Smooth muscle cell (in vitro differentiated cells): Measurements from ENCODE around the gene ARHGAP6. TPM values are rescaled to one million over a fixed set of nuclear protein-coding genes. Genes with fewer than 3 reads are reported as not detected.

Experiments
- DNase-seq: peaks from one replicate; lab custom pipeline; 2025; ENCODE audit not compliant: unreplicated experiment; lab: John Stamatoyannopoulos, UW
- H2AFZ ChIP-seq: fragments of 200-600 bp; sonication (generic); 2 replicates; pipeline ENCODE4 v1.6.0; 2016; ENCODE audit warnings: antibody characterized with exemption, low read depth, mild to moderate bottlenecking
- H3F3A ChIP-seq: fragments of 200-600 bp; sonication (generic); 2 replicates; pipeline ENCODE4 v1.6.0; 2017; ENCODE audit warnings: antibody characterized with exemption, low read depth
- H3K27ac ChIP-seq: fragments of 200-600 bp; sonication (generic); 2 replicates; pipeline ENCODE4 v1.5.1; 2016; ENCODE audit warnings: low read depth, mild to moderate bottlenecking
- H3K27me3 ChIP-seq: fragments of 200-600 bp; sonication (generic); 2 replicates; pipeline ENCODE4 v1.6.1; 2016; ENCODE audit warnings: low read depth, mild to moderate bottlenecking
- H3K36me3 ChIP-seq: fragments of 200-600 bp; sonication (generic); 2 replicates; pipeline ENCODE4 v1.5.1; 2016; ENCODE audit warnings: low read depth
- H3K4me1 ChIP-seq: fragments of 200-600 bp; sonication (generic); 2 replicates; pipeline ENCODE4 v1.5.1; 2016; ENCODE audit warnings: low read depth
- H3K4me2 ChIP-seq: fragments of 200-600 bp; sonication (generic); 2 replicates; pipeline ENCODE4 v1.6.0; 2016; ENCODE audit warnings: mild to moderate bottlenecking
- H3K4me3 ChIP-seq: fragments of 200-600 bp; sonication (generic); 2 replicates; pipeline ENCODE4 v1.5.1; 2016; ENCODE audit warnings: mild to moderate bottlenecking
- H3K79me2 ChIP-seq: fragments of 200-600 bp; sonication (generic); 2 replicates; pipeline ENCODE4 v1.6.0; 2016; ENCODE audit warnings: low read depth, mild to moderate bottlenecking
- H3K9ac ChIP-seq: fragments of 200-600 bp; sonication (generic); 2 replicates; pipeline ENCODE4 v1.6.0; 2016; ENCODE audit warnings: low read depth
- H3K9me3 ChIP-seq: fragments of 200-600 bp; sonication (generic); replicated peaks from 2 replicates; pipeline ENCODE4 v1.5.1; 2016; ENCODE audit warnings: low read depth
- H4K20me1 ChIP-seq: fragments of 200-600 bp; sonication (generic); 2 replicates; pipeline ENCODE4 v1.6.0; 2016; ENCODE audit warnings: low read depth
- CTCF ChIP-seq: fragments of 200-600 bp; sonication (generic); IDR thresholded peaks from 2 replicates; pipeline ENCODE4 v1.5.1; 2017; ENCODE audit warnings: borderline replicate concordance, mild to moderate bottlenecking, antibody characterized with exemption; ENCODE audit not compliant: insufficient read depth, poor library complexity, severe bottlenecking
- WGBS: methylation state at CpG from one replicate; pipeline ENCODE4 v1.1.7; 2016; ENCODE audit warnings: low lambda C conversion rate; 5-methylcytosine and 5-hydroxymethylcytosine counted together
- polyA plus RNA-seq: library from polyadenylated mRNA; unstranded; fragments of >200 nt; fragmentation: Nextera tagmentation; extraction: Ambion mirVana; gene quantifications from 2 replicates; pipeline ENCODE4 v1.2.1, GENCODE V29; 2016
- total RNA-seq: library from RNA; depleted of rRNA; stranded (reverse); fragments of >200 nt; gene quantifications from 2 replicates; pipeline ENCODE4 v1.2.3, GENCODE V29; 2014

Gene ARHGAP6
- total and polyA plus RNA-seq, 2 experiments from 2014 or later, result 0.55 to 0.90 TPM

GRCh38 chrX:11472381-11472780 lies 193.3 kb downstream of the ARHGAP6 start:
- Histone ChIP-seq H3K79me2 (no peaks in the 10 kb centered on the region), H3F3A (no peaks in the 10 kb centered on the region), H3K27ac (no peak overlapping the region), H4K20me1 (no peaks in the 10 kb centered on the region), H3K4me2 (no peak overlapping the region), H3K27me3 (no peaks in the 10 kb centered on the region), H3K9me3 (no peaks in the 10 kb centered on the region), H3K9ac (no peak overlapping the region), H3K36me3 (no peaks in the 10 kb centered on the region), H3K4me3 (no peak overlapping the region), H3K4me1 (no peaks in the 10 kb centered on the region), H2AFZ (no peak overlapping the region)
- TF ChIP-seq CTCF, result no peak
- DNase-seq, result no peak
- 56% methylated on average over 2 of the region's 2 CpGs for WGBS

- WGBS, result 55% methylated on average over 1 of the region's 1 CpG
- Histone ChIP-seq H3K4me2 (no peak overlapping the region), H3K9me3 (no peaks in the 10 kb centered on the region), H3K27ac (no peak overlapping the region), H3K9ac (no peak overlapping the region), H3K4me3 (no peak overlapping the region), H2AFZ (no peak overlapping the region), H4K20me1 (no peaks in the 10 kb centered on the region), H3K36me3 (no peaks in the 10 kb centered on the region), H3K27me3 (no peaks in the 10 kb centered on the region), H3K79me2 (no peaks in the 10 kb centered on the region), H3K4me1 (no peaks in the 10 kb centered on the region), H3F3A (no peaks in the 10 kb centered on the region)
- no peak for DNase-seq
- TF ChIP-seq CTCF, result no peak
Observed at GRCh38 chrX:11470250-11470974, 195.3 kb downstream of the ARHGAP6 start.

- Histone ChIP-seq H3K27ac (no peak overlapping the region), H3K27me3 (no peaks in the 10 kb centered on the region), H3F3A (no peaks in the 10 kb centered on the region), H3K79me2 (no peaks in the 10 kb centered on the region), H4K20me1 (no peaks in the 10 kb centered on the region), H3K9me3 (no peaks in the 10 kb centered on the region), H3K4me2 (no peak overlapping the region), H2AFZ (no peak overlapping the region), H3K4me3 (no peak overlapping the region), H3K4me1 (no peaks in the 10 kb centered on the region), H3K36me3 (no peaks in the 10 kb centered on the region), H3K9ac (no peak overlapping the region)
- 53% methylated on average over 5 of the region's 5 CpGs for WGBS
- no peak for TF ChIP-seq CTCF
- DNase-seq, result no peak
Observed at GRCh38 chrX:11465648-11466411, 199.9 kb downstream of the ARHGAP6 start.
